OCI-LY3 (cell line): Measurements from ENCODE around the gene PNKP.

Experiments used
- CTCF ChIP-seq: fragments of 200-600, 300-600 bp; sonication (generic); IDR thresholded peaks from 2 replicates; pipeline ENCODE4 v1.5.1; 2014; ENCODE audit warnings: antibody characterized with exemption, low read length, low read depth
- EZH2phosphoT487 ChIP-seq: fragments of 200-600 bp; shearing (Covaris generic); IDR thresholded peaks from 2 replicates; pipeline ENCODE4 v1.6.1; 2018; ENCODE audit warnings: antibody characterized with exemption, mixed run types, low read depth

- TF ChIP-seq CTCF (no peak), EZH2phosphoT487 (no peak)
Observed at GRCh38 chr19:49889687-49890348, 22.4 kb upstream of the PNKP start.
